IMR-90 (cell line): ENCODE results near the gene PLD5.

Source experiments
- CTCF ChIP-seq: conservative IDR thresholded peaks from 2 replicates; pipeline ENCODE4 v1.5.1; 2012; ENCODE audit warnings: mild to moderate bottlenecking, low read depth, low read length, improper control_type of control experiment
- MAFK ChIP-seq: IDR thresholded peaks from 2 replicates; pipeline ENCODE4 v1.6.1; 2012; ENCODE audit warnings: low read depth, low read length, improper control_type of control experiment
- TF ChIP-seq, protein P1 (sequence below): fragments of 150-350 bp; IDR thresholded peaks from 2 replicates; pipeline ENCODE4 v1.6.1; 2016; ENCODE audit warnings: low read depth, mild to moderate bottlenecking, low read length, moderate library complexity, borderline replicate concordance

- TF ChIP-seq CTCF, result no peak
- TF ChIP-seq MAFK, result no peak
- TF ChIP-seq, protein P1, sequence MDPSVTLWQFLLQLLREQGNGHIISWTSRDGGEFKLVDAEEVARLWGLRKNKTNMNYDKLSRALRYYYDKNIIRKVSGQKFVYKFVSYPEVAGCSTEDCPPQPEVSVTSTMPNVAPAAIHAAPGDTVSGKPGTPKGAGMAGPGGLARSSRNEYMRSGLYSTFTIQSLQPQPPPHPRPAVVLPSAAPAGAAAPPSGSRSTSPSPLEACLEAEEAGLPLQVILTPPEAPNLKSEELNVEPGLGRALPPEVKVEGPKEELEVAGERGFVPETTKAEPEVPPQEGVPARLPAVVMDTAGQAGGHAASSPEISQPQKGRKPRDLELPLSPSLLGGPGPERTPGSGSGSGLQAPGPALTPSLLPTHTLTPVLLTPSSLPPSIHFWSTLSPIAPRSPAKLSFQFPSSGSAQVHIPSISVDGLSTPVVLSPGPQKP, result no peak
Observed at GRCh38 chr1:242057745-242058115, 466.8 kb downstream of the PLD5 start.
